Stimulated activated CD4-positive, alpha-beta T cell treated with anti-CD3 and anti-CD28 coated beads, Interleukin-2, amount 100 ng/mL, for 24 hours (primary cell): Measurements from ENCODE around the gene FAM170A.

ENCODE experiments used
- DNase-seq, 2 donors: peaks; one replicate each; pipeline ENCODE4 v3.0.0-alpha.2; 2020

Gene FAM170A, protein sequence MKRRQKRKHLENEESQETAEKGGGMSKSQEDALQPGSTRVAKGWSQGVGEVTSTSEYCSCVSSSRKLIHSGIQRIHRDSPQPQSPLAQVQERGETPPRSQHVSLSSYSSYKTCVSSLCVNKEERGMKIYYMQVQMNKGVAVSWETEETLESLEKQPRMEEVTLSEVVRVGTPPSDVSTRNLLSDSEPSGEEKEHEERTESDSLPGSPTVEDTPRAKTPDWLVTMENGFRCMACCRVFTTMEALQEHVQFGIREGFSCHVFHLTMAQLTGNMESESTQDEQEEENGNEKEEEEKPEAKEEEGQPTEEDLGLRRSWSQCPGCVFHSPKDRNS

DNA sequence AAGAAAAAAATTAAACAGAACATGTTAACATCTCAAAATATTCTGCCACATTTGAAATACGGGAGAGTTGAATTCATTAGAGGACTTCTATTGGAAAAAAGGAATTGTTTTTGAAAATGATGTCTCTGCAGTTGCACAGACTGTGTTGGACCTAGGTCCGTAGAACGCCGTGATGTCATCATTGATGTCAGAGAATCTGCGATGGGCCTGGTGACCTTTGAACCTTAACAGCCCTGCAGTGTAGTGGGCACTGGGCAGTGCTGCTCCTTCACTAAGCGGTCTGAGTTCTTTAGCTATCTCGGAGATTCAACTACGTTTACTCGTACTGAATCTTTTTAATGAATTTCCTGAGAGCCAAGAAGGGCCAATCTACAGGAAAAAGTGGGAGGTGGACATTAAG lies at the start of gene FAM170A:
FAM170A (plus strand) TSS at position 220 of the 400 bp plus-strand sequence. CDS start 211 bp downstream, outside the sequence.
- no peak for DNase-seq

DNA sequence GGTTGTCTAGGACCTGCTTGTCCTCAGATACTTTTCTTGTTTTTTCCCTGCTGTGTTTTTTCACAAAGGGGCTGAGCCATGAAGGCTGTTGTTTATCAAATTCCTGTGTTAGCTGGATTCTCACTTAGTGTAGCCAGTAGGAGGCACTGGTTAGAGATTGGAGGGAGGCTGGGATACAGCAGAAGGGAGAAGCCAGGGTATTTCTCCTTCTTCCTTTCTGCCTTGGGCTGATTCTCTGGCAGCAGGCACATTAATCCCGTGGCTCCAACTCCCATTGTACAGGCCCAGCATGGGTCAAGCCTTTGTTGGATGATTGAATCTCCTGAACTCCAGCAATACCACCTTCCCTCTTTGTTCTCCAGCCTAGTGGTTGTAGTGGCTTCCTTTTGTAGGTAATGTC lies 46.4 kb upstream of the FAM170A start:
- no peak for DNase-seq

DNA sequence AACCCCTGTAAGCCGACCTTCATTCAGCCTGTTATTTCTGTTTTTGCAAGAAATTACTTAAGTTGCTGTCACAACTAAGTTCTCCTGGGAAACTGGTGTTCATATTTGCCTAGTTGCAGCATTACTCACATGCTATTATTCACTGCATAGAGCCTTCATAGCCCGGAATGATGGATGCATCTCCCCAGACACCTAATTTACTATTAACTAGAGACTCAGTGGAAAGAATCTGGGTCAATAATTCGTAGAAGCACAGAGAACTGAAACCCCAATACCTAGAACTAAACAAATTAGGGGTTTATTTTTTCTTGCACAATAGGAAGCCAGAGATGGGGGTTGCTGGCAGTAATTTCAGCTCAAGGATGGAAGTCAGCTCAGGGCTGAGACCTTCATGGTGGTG lies 45.7 kb upstream of the FAM170A start:
- DNase-seq: no peak

DNA sequence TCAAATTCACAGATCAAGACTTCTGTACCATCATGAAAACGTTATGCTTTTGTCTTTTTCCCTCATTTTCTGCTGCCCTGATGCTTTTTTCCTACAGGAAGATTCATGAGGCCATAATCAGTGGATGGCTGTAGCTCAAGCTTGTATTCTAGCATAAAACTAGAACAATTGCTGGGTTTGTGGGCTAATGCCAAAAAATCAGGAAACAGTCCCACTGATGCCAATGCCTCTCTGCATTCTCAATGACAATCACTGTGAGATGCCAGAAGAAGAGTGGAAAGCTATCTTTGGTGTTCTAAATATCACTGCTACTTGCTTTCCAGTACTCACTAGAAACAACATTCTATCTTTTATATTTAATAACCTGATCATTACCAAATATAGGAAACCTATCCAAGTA lies 33.3 kb upstream of the FAM170A start:
- DNase-seq: no peak

DNA sequence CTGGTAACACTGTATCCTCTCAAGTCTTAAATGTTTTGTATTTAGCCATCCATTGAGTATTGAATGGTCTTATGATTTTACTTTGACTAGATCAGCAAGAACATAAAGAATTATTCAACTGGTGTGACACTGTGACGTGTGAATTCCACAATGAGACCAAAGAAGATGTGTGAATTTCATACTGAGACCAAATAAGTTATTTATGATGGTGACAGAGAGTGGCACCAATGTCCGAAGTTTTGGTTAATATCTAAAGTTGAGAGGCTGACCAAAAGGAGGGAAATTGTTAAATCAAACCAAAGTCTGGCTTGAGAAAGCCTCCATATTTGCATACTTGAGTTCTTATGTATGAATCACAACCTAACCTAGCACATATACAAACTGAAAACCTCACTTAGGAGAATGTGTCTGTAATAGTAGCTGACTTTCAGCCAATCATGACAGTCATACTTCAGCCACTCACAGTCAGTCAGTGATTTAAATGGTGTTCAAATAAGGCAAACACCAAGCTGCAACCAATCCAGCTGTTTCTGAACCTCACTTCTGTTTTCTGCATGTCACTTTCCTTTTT lies 31.5 kb upstream of the FAM170A start:
- DNase-seq: no peak

DNA sequence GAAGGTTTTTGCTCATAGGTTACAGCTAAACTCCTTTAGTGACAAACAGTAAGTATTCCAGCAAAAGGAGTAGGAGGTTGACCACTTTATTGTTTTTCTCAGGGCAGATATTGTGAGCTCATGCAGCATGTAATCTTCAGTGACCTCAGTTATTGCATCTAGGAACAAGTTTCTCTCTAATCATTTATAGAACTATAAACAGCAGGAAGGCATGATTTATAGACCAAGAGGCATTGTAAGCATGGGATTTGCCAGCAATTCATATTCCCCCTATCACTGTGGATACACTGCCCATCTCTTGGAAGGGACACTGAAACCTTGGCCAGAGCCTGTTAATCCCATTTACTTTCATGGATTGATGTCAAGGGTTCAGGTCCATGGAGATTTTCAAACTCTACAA lies 15.4 kb upstream of the FAM170A start:
- DNase-seq: no peak

DNA sequence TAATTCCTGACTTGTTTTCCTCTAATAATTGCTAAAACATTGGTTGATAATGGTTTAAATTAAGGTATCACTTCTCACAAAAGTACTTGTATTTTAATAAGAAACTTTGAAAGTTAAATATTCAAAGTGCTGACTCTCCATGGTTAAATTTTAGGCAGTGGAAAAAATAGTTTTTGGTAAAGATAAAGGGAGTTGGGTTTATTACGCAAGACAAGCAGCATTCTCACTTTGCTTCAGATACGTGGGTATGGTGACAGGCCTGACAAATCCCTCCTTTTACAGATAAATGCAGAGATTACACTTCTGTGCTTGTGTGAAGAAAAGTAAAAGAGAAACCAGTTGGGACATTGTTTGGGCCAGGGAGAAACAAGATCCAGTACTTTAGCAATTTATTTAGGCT lies 14.5 kb upstream of the FAM170A start:
- DNase-seq: no peak

DNA sequence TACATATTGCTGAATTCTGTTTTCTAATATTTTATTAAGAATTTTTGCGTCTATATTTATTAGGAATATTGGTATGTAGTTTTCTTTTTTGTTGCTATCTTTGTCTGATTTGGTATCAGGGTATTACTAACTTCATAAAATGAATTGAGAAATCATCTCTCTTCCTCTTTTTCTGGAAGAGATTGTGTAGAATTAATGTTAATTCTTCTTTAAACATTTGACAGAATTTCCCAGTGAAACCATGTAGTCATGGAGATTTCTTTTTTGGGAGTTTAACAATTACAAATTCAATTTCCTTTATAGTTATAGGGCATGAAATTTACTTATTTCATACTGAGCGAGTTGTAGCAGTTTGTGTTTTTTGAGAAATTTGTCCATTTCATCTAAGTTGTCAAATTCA lies 3.3 kb upstream of the FAM170A start:
- no peak for DNase-seq

DNA sequence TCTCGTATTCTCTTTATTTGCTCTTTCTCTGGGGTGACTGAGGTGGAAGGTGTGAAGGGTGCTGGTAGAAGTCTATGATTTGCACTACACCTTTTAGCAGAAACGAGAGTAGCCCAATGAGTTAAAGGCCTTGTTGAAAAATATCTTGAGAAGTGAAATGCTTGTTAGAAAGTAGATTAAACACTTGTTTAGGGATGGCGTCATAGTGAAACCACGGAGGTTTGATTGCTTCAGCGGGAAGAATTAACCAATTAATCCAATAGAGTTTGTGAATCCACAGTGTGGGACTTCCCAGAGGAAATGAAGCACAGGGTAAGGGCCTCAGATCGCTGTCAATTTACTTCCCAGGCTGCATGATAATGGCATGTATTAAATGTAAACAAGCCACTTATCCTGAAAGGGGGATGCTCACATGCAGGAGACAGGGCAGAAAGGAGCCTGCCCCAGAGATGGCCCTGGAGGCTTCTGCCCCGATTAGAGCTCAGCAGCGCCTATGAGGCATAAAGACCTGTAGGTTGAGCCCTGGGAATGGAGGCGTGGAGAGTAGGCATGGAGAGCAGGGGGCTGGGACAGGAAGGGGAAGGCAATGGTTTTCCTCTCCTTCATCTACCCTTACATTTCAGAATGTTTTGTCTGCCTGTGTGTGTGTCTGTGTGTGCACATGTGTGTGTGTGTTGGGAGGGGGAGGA lies 1.5 kb downstream of the FAM170A start:
- no peak for DNase-seq

DNA sequence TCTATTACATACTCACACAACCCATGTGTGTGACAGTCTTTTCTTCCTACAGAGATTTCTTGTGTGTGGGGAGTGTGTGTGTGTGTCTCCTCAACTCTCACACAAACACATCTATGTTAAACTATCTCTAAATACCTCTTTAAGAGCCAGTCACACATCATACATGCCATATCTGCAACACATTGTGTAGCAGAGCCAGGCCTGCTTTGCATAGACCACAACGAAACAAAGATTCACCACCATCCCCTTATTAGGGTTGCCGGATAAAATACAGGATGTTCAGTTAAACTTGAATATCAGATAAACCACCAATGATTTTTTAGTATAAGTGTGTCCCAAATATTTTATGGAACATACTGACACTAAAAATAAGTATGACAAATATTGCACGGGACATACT lies 2.3 kb downstream of the FAM170A start:
- DNase-seq: no peak

DNA sequence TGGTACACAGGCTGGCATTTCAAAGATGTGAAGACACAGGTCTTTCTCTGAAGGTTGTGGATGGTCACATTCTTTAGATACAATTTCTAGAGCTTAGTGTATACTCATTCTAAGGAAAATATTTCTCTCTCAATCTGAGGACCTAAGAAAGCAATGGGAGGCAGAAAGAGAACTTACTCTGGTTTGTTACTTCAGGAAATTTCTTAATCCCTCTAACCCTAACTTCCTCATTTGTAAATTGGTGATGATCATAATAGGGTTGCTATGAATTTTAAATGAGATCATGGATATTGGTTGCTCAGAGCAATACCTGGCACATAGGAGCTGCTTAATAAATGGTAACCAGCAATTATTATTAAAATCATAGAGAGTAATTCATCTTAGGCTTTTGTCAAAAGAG lies 22.1 kb downstream of the FAM170A start:
- DNase-seq: no peak

DNA sequence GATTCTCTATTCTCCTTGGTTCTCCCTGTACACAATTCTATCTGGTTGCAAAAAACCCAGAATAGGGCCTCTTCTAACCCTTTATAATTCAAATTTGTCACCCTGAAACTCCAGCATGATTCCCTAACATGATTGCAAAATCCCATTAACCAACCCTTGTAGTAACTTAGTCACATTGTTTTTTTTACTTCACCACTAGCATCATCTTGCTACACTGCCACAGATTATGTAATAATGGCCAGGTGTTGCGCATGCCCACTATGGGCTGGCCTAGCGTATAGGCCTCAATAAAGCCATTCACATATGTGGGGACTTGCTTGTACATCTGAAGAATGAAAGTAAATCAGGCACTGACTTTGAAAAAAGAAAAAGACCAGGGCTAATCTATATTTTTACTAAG lies 25.7 kb downstream of the FAM170A start:
- DNase-seq: no peak

DNA sequence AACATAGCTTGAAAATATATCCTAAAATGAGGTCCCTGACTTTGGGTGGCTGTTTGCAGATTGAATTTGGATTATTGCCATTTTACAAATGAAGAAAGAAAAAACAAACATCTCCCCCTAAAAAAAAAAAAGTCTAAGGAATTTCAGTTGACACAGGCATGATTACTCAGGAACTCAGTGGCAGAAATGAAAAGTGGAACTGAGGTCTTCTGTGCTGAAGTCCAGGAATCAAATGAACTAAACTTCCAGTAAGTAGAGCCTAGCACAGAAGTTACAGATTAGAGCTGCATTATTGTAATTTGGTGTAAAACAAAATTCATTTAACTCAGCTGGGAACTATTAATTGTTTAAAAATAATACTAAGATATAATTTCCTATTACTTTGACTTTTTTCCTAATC lies 26.7 kb downstream of the FAM170A start:
- no peak for DNase-seq

DNA sequence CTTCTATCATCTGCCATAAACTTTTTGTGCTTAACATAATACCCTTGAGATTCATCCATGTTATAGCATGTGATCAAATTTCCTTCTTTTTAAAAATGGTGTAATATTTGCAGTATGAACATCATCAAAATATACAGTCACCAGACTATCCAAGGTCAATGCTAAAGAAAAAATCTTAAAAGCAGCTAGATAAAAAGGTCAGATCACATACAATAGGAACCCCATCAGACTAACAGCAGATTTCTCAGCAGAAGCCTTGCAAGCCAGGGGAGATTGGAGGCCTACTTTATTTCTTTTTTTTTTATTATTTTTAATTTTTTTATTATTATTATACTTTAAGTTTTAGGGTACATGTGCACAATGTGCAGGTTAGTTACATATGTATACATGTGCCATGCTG lies 37.2 kb downstream of the FAM170A start:
- no peak for DNase-seq

DNA sequence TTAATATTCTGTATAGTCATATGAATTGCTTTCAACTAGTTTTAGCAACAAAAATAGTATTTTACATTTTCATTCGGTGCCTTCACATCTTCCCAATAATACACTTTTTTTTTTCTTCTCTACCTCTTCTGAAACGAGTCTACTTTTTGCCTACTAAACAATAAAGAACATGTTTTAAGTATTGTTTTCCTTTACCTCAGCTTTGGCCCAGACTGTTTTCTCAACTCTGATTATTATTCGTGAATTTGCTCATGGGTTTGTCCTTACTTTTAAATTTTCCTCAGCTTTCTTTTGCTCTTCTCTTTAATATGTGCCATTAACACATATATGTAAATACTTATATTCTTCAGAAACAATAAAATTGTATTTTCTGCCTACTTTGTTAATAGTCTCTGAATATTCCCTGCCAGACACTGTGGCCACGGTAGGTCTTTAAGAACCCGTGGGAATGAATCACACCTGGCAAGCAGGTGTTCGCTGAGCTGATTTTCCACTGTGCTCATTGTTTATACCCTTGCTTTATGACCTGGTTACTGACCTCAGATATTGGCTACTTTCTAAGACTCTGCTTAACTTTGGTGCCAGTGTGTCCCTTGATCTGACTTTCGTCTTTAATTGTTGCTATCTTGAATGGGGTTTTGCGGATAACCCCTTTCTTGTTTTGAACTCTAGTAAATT lies 49.1 kb downstream of the FAM170A start:
- no peak for DNase-seq

DNA sequence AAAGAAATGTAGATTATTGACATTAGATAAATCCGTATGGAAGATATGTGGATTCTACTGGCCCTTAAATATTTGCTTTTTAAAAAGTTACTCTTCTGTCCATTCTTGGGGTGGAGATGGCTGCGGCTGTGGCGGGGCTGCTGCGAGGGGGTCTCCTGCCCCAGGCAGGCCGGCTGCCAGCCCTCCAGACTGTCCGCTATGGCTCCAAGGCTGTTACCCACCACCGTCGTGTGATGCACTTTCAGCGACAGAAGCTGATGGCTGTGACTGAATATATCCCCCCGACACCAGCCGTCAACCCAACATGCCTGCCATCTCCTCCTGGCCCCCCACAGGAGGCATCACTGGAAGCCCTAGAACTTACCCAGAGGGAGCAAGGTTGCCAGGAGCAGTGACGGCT lies 50.7 kb downstream of the FAM170A start:
- DNase-seq: no peak

DNA sequence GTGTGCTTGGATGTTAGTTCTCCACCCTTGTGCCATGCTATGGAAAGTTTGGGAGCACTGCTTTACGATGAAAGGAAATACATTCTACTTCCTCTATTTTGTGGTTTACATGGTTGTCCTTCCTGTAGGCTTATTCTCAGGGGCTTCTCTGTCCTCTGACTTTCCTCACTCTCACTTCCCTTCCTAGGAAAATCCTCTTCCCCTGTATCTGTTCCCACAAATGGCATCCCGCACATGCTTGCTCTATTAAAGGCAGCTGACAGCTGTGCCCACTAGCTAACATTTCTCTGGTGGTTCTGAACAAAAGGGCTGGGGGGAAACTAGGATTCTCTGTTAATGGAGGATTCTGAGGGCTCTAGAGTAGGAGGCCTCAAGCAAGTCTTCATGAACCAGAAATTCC lies 52.4 kb downstream of the FAM170A start:
- no peak for DNase-seq

DNA sequence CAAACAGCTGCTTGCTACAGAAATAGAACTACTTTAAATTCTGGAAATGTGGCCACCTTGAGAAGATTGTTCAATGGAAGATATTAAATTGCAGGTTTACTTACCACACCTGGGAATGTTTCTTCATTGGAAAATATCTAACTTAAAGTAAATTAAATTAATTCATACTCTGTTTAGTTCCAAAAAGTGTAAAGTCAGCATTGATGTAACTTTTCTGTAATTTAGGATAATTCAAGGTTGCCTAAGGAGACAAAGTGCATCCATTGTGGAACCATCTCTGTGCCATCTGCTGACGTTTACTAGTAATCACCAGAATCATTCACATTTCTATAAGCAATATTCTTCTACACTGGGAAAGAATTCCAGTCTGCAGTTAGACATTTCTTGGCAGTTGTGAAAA lies 53.0 kb downstream of the FAM170A start:
- DNase-seq: no peak
